H1 (cell line): ENCODE data around the gene PLN. TPM values are rescaled to one million over a fixed set of nuclear protein-coding genes. Genes with fewer than 3 reads are reported as not detected.

ENCODE experiments used
- ATF3 ChIP-seq: IDR thresholded peaks from 2 replicates; pipeline ENCODE4 v1.6.1; 2011; ENCODE audit warnings: low read depth, mild to moderate bottlenecking, low read length; ENCODE audit not compliant: insufficient read depth
- CREB1 ChIP-seq: IDR thresholded peaks from 2 replicates; pipeline ENCODE4 v1.6.1; 2012; ENCODE audit warnings: inconsistent platforms
- EGR1 ChIP-seq: IDR thresholded peaks from 2 replicates; pipeline ENCODE4 v1.6.1; 2011; ENCODE audit warnings: low read depth, low read length, borderline replicate concordance
- MAFK ChIP-seq: IDR thresholded peaks from 2 replicates; pipeline ENCODE4 v1.6.1; 2012; ENCODE audit warnings: low read depth, mild to moderate bottlenecking, improper control_type of control experiment, low read length
- RBBP5 ChIP-seq: IDR thresholded peaks from 2 replicates; pipeline ENCODE4 v1.7.1; 2012; ENCODE audit warnings: low read depth, mild to moderate bottlenecking, inconsistent platforms, low read length, moderate library complexity, borderline replicate concordance
- SIN3A ChIP-seq, 2 experiments: IDR thresholded peaks in 1 of 2; conservative IDR thresholded peaks in 1 of 2; 2 replicates each; pipeline ENCODE4 v1.6.1; 2011 to 2012; ENCODE audit warnings: low read length in 2 of 2, improper control_type of control experiment in 1 of 2, low read depth in 1 of 2, mild to moderate bottlenecking in 1 of 2
- polyA plus RNA-seq, 7 experiments: library from polyadenylated mRNA; depleted of rRNA in 3 of 7; stranded (reverse) in 5 of 7; unstranded in 2 of 7; fragments of >200 nt in 5 of 7; fragments of 200-250 nt in 2 of 7; gene quantifications; 1 replicate in 5 of 7; 2 replicates in 1 of 7; 4 replicates in 1 of 7; pipeline versions ENCODE4 v1.2.1 to v1.2.3, GENCODE V29; 2011 to 2013; ENCODE audit warnings: missing spikeins in 2 of 7, mixed read lengths in 2 of 7
- total RNA-seq: library from RNA; stranded (reverse); fragmentation: NEBNext Ultra II Directional; extraction: Animal tissue kit (Norgen Biotek cat#: 25700); gene quantifications from 2 replicates; pipeline ENCODE4 v1.2.1, GENCODE V29; 2021
- TF ChIP-seq, protein P1 (sequence below): IDR thresholded peaks from 2 replicates; pipeline ENCODE4 v1.6.1; 2012; ENCODE audit warnings: inconsistent platforms

PLN gene
- total and polyA plus RNA-seq, 2 of the 8 experiments (the other 6 are each of a cell fraction or from before 2014, with no cell fraction given) = not detected

DNA sequence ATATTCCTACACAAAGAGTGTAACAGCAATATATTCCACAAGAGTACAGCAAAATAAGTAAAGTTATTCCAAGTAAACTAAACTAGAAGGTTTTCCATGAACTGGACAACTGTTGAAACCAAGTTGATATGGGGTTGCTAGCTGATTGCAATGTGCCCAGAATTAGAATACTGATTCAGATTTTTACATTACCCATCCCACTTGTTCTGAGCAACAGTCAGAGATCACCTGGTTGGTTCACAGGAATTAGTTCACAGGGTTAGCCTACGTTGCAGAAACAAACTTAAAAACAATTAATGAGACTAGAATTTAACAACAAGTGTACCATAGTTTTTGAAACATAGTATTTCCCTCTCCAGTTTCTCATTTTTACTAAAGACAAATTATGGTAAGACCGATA lies 54.2 kb downstream of the PLN start (continued):
- no peak for TF ChIP-seq RBBP5
- TF ChIP-seq SIN3A (conservative IDR thresholded peaks at IDR 0.05 in 1 of 2, IDR thresholded peaks at IDR 0.05 in 1 of 2; ENCODE audit: low read depth in 1 of 2, low read length in 2 of 2) = no peak
- no peak for TF ChIP-seq MAFK
- TF ChIP-seq, protein P1, sequence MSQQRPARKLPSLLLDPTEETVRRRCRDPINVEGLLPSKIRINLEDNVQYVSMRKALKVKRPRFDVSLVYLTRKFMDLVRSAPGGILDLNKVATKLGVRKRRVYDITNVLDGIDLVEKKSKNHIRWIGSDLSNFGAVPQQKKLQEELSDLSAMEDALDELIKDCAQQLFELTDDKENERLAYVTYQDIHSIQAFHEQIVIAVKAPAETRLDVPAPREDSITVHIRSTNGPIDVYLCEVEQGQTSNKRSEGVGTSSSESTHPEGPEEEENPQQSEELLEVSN = no peak
- no peak for TF ChIP-seq ATF3
- TF ChIP-seq EGR1 = no peak
- no peak for TF ChIP-seq CREB1
